HCT116 (cell line): ENCODE data around the gene NCKAP5.

ENCODE experiments used
- CTCF ChIP-seq, 3 experiments: fragments of 200-600 bp in 1 of 3; sonication (generic) in 1 of 3; IDR thresholded peaks in 2 of 3; conservative IDR thresholded peaks in 1 of 3; 2 replicates each; pipeline ENCODE4 v1.5.1; 2012 to 2017; ENCODE audit warnings: low read depth in 2 of 3, low read length in 2 of 3, antibody characterized with exemption in 1 of 3, borderline replicate concordance in 1 of 3, control low read depth in 1 of 3, mild to moderate bottlenecking in 1 of 3, mixed read lengths in 1 of 3, mixed run types in 1 of 3, moderate library complexity in 1 of 3; ENCODE audit not compliant: insufficient read depth in 1 of 3
- POLR2A ChIP-seq: IDR thresholded peaks from 2 replicates; pipeline ENCODE4 v1.7.0; 2011; ENCODE audit warnings: borderline replicate concordance; ENCODE audit not compliant: insufficient read depth, insufficient read length; ENCODE audit errors: extremely low read depth

GRCh38 chr2:133218204-133218603, 350.1 kb downstream of the NCKAP5 start:
- TF ChIP-seq POLR2A (no peak), CTCF (IDR thresholded peaks at IDR 0.05 in 2 of 3, conservative IDR thresholded peaks at IDR 0.05 in 1 of 3; ENCODE audit: borderline replicate concordance in 1 of 3, insufficient read depth in 1 of 3, low read depth in 2 of 3, low read length in 2 of 3) (no peak)
